H1 (cell line): Measurements from ENCODE around the gene TERB1.

ENCODE experiments used
- CBX5 ChIP-seq: fragments of 300-800, 300-1000 bp; sonication (generic); IDR thresholded peaks from 2 replicates; pipeline ENCODE4 v1.7.1; 2016; ENCODE audit warnings: antibody characterized with exemption, low read length, low read depth
- CEBPB ChIP-seq: IDR thresholded peaks from 2 replicates; pipeline ENCODE4 v1.6.1; 2012; ENCODE audit warnings: low read depth, low read length
- CHD1 ChIP-seq: IDR thresholded peaks from 2 replicates; pipeline ENCODE4 v1.6.1; 2012; ENCODE audit warnings: low read depth, low read length, improper control_type of control experiment
- CHD2 ChIP-seq: IDR thresholded peaks from 2 replicates; pipeline ENCODE4 v1.6.1; 2012; ENCODE audit warnings: low read length, improper control_type of control experiment
- EGR1 ChIP-seq: IDR thresholded peaks from 2 replicates; pipeline ENCODE4 v1.6.1; 2011; ENCODE audit warnings: low read depth, low read length, borderline replicate concordance
- EZH2 ChIP-seq: fragments of 200-600 bp; sonication (generic); IDR thresholded peaks from 2 replicates; pipeline ENCODE4 v1.7.1; 2012; ENCODE audit warnings: low read depth, mild to moderate bottlenecking, moderate library complexity, low read length, inconsistent platforms; ENCODE audit not compliant: severe bottlenecking
- GTF2F1 ChIP-seq: IDR thresholded peaks from 2 replicates; pipeline ENCODE4 v1.6.1; 2012; ENCODE audit warnings: low read depth, low read length, improper control_type of control experiment, borderline replicate concordance
- POLR2A ChIP-seq, 2 experiments: IDR thresholded peaks; 1 replicate in 1 of 2; 2 replicates in 1 of 2; pipeline ENCODE4 v1.6.1; 2011; ENCODE audit warnings: low read depth in 2 of 2, low read length in 2 of 2, mild to moderate bottlenecking in 2 of 2; ENCODE audit errors: control extremely low read depth in 1 of 2
- YY1 ChIP-seq: IDR thresholded peaks from 2 replicates; pipeline ENCODE4 v1.6.1; 2011; ENCODE audit warnings: low read depth, mild to moderate bottlenecking, low read length
- TF ChIP-seq, protein P1 (sequence below), 3 experiments: IDR thresholded peaks; 1 replicate in 2 of 3; 2 replicates in 1 of 3; pipeline versions ENCODE4 v1.5.1 to v1.6.1; 2011; ENCODE audit warnings: low read length in 3 of 3, mild to moderate bottlenecking in 3 of 3, inconsistent platforms in 2 of 3, low read depth in 1 of 3, moderate library complexity in 1 of 3; ENCODE audit not compliant: insufficient read depth in 1 of 3; ENCODE audit errors: control extremely low read depth in 1 of 3
- TF ChIP-seq, protein P2 (sequence below): IDR thresholded peaks from 2 replicates; pipeline ENCODE4 v1.6.1; 2011; ENCODE audit warnings: low read depth, mild to moderate bottlenecking, low read length; ENCODE audit not compliant: insufficient read depth

DNA sequence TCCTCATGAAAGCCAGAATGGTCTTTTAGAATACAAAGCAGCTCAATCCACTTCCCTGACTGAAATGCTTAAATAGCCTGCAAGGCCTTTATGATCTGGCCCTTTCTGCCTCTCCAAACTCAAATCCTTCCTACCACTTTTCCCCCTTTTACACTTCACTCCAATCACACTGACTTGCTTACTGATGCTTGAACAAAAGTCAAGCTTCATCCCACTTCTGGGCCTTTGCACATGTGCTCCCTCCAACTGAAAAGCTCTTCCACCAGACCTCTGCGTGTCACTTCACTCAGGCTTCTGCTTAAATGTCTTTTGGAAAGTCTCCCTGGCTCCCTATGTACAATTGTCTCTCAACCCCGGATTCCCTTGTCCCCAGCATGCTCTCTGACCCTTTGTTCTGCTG, 13.3 kb upstream of the TERB1 start:
- TF ChIP-seq, protein P1, sequence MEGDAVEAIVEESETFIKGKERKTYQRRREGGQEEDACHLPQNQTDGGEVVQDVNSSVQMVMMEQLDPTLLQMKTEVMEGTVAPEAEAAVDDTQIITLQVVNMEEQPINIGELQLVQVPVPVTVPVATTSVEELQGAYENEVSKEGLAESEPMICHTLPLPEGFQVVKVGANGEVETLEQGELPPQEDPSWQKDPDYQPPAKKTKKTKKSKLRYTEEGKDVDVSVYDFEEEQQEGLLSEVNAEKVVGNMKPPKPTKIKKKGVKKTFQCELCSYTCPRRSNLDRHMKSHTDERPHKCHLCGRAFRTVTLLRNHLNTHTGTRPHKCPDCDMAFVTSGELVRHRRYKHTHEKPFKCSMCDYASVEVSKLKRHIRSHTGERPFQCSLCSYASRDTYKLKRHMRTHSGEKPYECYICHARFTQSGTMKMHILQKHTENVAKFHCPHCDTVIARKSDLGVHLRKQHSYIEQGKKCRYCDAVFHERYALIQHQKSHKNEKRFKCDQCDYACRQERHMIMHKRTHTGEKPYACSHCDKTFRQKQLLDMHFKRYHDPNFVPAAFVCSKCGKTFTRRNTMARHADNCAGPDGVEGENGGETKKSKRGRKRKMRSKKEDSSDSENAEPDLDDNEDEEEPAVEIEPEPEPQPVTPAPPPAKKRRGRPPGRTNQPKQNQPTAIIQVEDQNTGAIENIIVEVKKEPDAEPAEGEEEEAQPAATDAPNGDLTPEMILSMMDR (IDR thresholded peaks at IDR 0.05; ENCODE audit: control extremely low read depth in 1 of 3, insufficient read depth in 1 of 3, low read depth in 1 of 3, low read length in 3 of 3): no peak
- TF ChIP-seq, protein P2, sequence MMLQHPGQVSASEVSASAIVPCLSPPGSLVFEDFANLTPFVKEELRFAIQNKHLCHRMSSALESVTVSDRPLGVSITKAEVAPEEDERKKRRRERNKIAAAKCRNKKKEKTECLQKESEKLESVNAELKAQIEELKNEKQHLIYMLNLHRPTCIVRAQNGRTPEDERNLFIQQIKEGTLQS: no peak
- TF ChIP-seq CEBPB (no peak), EGR1 (no peak), POLR2A (IDR thresholded peaks at IDR 0.05; ENCODE audit: control extremely low read depth in 1 of 2, low read depth in 2 of 2, low read length in 2 of 2) (no peak), CHD2 (no peak), YY1 (no peak), GTF2F1 (no peak), CBX5 (no peak), CHD1 (no peak), EZH2 (no peak)
